Parathyroid adenoma (tissue), 2 donors: ENCODE measurements around the gene GALNT8.

ENCODE experiments used
- H2AFZ ChIP-seq: fragments of 300-600 bp; sonication (generic); one replicate; pipeline ENCODE4 v1.7.0; 2017; ENCODE audit warnings: antibody characterized with exemption, mild to moderate bottlenecking
- H3K27ac ChIP-seq: fragments of 300-600 bp; sonication (generic); one replicate; pipeline ENCODE4 v1.7.0; 2017
- H3K27me3 ChIP-seq: fragments of 300-600 bp; sonication (generic); one replicate; pipeline ENCODE4 v1.7.0; 2017; ENCODE audit warnings: low read length; ENCODE audit not compliant: control insufficient read depth, insufficient read depth
- H3K36me3 ChIP-seq: fragments of 300-600 bp; sonication (generic); one replicate; pipeline ENCODE4 v1.7.0; 2017; ENCODE audit warnings: low read length; ENCODE audit not compliant: control insufficient read depth, insufficient read depth
- H3K4me1 ChIP-seq: fragments of 300-600 bp; sonication (generic); one replicate; pipeline ENCODE4 v1.7.0; 2017; ENCODE audit warnings: control low read depth
- H3K4me2 ChIP-seq: fragments of 300-600 bp; sonication (generic); one replicate; pipeline ENCODE4 v1.7.0; 2017; ENCODE audit warnings: low read length
- H3K4me3 ChIP-seq: fragments of 300-600 bp; sonication (generic); one replicate; pipeline ENCODE4 v1.7.0; 2017; ENCODE audit warnings: low read depth, low read length
- H3K79me2 ChIP-seq: fragments of 300-600 bp; sonication (generic); one replicate; pipeline ENCODE4 v1.7.0; 2017; ENCODE audit warnings: control low read depth
- H3K9ac ChIP-seq: fragments of 300-600 bp; sonication (generic); one replicate; pipeline ENCODE4 v1.7.0; 2017; ENCODE audit warnings: mild to moderate bottlenecking
- H3K9me3 ChIP-seq: fragments of 300-600 bp; sonication (generic); one replicate; pipeline ENCODE4 v1.7.0; 2017; ENCODE audit warnings: low read length; ENCODE audit not compliant: control insufficient read depth
- CTCF ChIP-seq: fragments of 300-600 bp; sonication (generic); IDR thresholded peaks from one replicate; pipeline ENCODE4 v1.7.0; 2017; ENCODE audit warnings: antibody characterized with exemption, mild to moderate bottlenecking
- donor health status: primary hyperparathyroidism.

GALNT8 gene

GRCh38 chr12:4769073-4769472, 48.9 kb downstream of the GALNT8 start:
- TF ChIP-seq CTCF = no peak
- Histone ChIP-seq H3K4me1 (no peaks in the 10 kb centered on the region), H2AFZ (no peak overlapping the region), H3K9ac (no peak overlapping the region), H3K27ac (no peak overlapping the region), H3K4me2 (no peak overlapping the region), H3K4me3 (no peak overlapping the region), H3K36me3 (no peaks in the 10 kb centered on the region), H3K27me3 (no peaks in the 10 kb centered on the region), H3K9me3 (no peaks in the 10 kb centered on the region), H3K79me2 (no peaks in the 10 kb centered on the region)

- Histone ChIP-seq H3K4me3 (no peak overlapping the region), H3K27me3 (no peaks in the 10 kb centered on the region), H3K79me2 (no peaks in the 10 kb centered on the region), H3K4me1 (no peaks in the 10 kb centered on the region), H3K36me3 (no peaks in the 10 kb centered on the region), H3K9me3 (no peaks in the 10 kb centered on the region), H3K27ac (no peak overlapping the region), H3K9ac (no peak overlapping the region), H2AFZ (no peak overlapping the region), H3K4me2 (no peak overlapping the region)
- TF ChIP-seq CTCF = no peak
Observed at GRCh38 chr12:4771172-4771959, 51.2 kb downstream of the GALNT8 start.

GRCh38 chr12:4771960-4772566, 51.9 kb downstream of the GALNT8 start:
- H3K36me3 ChIP-seq = no peaks in the 10 kb centered on the region
- no peaks in the 10 kb centered on the region for H3K4me1 ChIP-seq
- H3K79me2 ChIP-seq = no peaks in the 10 kb centered on the region
- H3K9me3 ChIP-seq = no peaks in the 10 kb centered on the region
- no peak for TF ChIP-seq CTCF
- H3K27me3 ChIP-seq = no peaks in the 10 kb centered on the region
- no peak overlapping the region for H3K4me3 ChIP-seq
- H3K4me2 ChIP-seq = no peak overlapping the region
- H3K27ac ChIP-seq = no peak overlapping the region
- no peak overlapping the region for H2AFZ ChIP-seq
- no peak overlapping the region for H3K9ac ChIP-seq

GRCh38 chr12:4775936-4776335, 55.7 kb downstream of the GALNT8 start:
- H3K36me3 ChIP-seq = no peaks in the 10 kb centered on the region
- no peak overlapping the region for H3K9ac ChIP-seq
- no peaks in the 10 kb centered on the region for H3K79me2 ChIP-seq
- H3K9me3 ChIP-seq = no peaks in the 10 kb centered on the region
- H2AFZ ChIP-seq = no peak overlapping the region
- no peak overlapping the region for H3K4me2 ChIP-seq
- no peak overlapping the region for H3K4me3 ChIP-seq
- H3K27me3 ChIP-seq = no peaks in the 10 kb centered on the region
- TF ChIP-seq CTCF = no peak
- H3K4me1 ChIP-seq = no peaks in the 10 kb centered on the region
- no peak overlapping the region for H3K27ac ChIP-seq
